Measurements from ENCODE around the gene COL25A1.
"Not testable (repeated sequence)": the region's sequence is repeated elsewhere in the genome, so short reads cannot be mapped to it uniquely, and the experiment has no call there.

Gene COL25A1

DNA sequence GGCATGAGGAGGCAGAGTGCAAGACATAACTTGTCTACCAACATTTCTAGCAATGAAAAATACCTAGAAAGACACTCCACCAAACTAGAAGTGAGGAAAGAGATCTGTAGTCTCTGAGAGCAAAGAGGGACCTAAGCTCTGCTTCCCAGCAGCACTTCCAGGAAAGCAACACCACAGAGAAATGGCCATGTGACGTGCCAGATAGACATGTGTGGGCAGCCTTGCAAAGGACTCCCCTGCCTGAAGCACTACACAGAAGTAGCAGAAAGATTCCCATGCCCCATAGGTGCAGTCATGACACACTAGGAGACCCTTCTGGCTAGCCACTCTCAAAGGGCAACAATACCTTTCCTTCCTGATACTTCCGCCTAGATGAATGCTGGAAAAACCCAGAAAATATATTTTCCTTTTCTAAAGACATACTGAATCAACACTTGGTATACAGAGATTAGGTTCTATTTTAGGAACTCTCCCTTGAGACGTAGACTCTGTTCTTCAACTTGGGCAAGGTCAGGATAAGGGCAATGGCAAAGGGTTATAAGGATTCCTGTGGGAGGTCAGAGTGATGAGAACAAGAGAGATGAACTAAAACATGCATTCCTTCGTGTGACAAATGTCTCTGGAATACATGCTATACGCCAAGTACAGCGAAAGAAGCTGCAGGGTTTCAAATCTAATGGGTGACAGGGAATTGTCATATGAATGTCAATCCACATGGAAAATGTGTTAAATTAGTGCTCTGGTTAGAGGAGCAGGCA is 352.1 kb downstream of the COL25A1 start:
- no peak for DNase-seq (ENCODE audit: low spot score)

- DNase-seq (ENCODE audit: low spot score) = peak; percentile 4
Observed at GRCh38 chr4:108947526-108947925, 354.9 kb downstream of the COL25A1 start.

- DNase-seq (ENCODE audit: low spot score) = no peak
Observed at GRCh38 chr4:108946237-108946636, 356.2 kb downstream of the COL25A1 start.

- no peak for DNase-seq (ENCODE audit: low spot score)
Observed at GRCh38 chr4:108943976-108944591, 358.4 kb downstream of the COL25A1 start.

GRCh38 chr4:108943371-108943770 is 359.1 kb downstream of the COL25A1 start:
- no peak for DNase-seq (ENCODE audit: low spot score)

DNA sequence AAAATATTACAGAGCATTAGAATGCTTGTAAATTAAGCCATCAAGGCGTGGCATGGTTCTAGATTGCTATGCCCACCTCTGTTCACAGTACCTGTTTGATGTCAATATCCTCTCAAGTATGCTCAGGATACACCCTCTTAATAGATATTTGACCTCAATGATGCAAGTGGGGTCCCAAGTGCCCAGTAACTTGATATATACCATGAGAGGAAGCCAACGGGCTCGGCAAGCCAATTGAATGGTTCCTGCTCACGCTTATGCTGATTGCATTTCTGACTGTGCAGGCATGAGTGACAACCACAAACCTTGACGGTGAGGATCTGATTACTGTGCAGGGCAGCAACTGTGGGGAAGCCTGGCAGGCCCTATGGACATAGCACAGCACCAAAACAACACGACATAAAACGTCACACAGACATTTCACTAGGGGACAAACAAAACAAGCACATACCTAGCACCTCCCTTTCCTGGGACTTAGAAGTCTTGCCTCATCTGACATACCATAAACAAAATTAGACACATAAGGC is 360.5 kb downstream of the COL25A1 start:
- DNase-seq (ENCODE audit: low spot score) = no peak

DNA sequence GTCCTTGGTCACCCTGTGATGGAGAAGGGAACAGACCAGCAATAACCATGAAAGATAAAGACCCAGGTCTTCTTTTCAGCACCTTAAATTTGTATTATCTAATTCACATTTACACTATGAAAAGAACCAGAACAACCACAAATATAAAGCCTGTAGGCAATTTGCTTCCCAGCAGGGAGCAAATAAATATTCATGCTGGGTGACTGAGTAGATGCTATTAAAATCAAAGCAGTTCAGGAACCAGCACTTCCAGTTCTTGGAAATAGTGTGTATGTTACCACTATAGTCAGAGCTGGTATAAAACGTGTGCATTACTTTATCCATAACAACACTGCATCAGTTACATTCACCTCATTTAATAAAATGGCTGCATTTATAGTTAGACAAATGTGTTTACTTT is 361.8 kb downstream of the COL25A1 start:
- no peak for DNase-seq (ENCODE audit: low spot score)

DNA sequence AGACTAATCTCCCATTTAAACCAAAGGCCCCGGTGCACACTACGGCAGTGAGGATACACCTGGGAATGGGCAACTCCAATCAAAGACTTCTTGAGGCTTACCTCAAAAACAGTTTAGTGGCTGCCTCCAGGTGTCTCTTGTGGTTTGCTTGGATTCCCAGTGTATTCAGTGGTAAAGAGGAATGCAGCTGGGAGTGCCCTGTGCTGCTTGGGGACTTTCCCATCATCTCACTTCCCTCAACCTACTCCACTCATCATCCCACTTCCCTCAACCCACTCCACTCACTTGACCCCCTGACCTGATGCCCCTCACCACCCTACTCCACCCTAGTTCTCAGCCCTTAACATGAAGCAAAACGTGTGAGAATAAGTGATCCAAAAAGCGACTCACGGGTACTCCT is 362.3 kb downstream of the COL25A1 start:
- DNase-seq (ENCODE audit: low spot score) = no peak

GRCh38 chr4:108937066-108937465 is 365.4 kb downstream of the COL25A1 start:
- no peak for DNase-seq (ENCODE audit: low spot score)

GRCh38 chr4:108933925-108934324 is 368.5 kb downstream of the COL25A1 start:
- DNase-seq (ENCODE audit: low spot score) = not testable (repeated sequence)

DNA sequence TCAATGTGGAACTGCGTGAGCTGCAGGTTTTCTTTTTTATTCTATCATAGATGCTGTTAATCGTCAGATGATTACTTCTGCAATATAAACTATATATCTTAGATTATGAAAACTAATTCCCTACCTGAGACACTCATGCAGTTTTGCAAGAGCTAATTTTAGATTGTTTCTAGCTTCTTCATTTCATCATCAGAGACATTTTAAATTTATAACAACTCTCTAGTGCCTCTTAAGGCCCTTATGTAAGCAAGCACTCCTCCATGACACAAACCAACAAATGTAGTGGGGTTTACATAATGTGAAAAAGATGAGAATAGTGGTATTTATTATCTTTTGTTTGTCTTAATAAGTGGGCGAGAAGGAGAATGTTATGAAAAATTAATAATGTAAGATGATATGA is 369.4 kb downstream of the COL25A1 start:
- DNase-seq (ENCODE audit: low spot score) = no peak

DNA sequence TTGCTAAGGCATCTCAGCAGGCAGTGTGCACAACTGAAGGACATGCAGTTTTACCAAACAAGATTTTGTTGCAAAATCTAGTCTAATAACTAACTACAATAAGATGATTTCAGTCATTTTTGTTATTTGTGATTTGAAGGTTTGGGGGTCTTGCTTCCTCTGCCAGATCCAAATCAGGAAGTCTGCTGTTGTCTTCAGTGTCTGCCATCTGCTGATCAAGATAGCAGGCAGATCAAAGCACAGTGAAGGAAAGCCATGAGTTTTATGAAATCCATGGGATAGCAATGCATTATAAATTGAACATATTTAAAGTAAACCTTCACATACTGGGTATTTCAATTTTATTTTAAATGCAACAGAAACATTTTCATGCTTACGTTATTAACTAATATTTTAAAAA is 370.5 kb downstream of the COL25A1 start:
- DNase-seq (ENCODE audit: low spot score) = no peak

GRCh38 chr4:108930186-108930585 is 372.3 kb downstream of the COL25A1 start:
- DNase-seq (ENCODE audit: low spot score) = no peak

- no peak for DNase-seq (ENCODE audit: low spot score)
Observed at GRCh38 chr4:108926781-108927180, 375.7 kb downstream of the COL25A1 start.

GRCh38 chr4:108926061-108926460 is 376.4 kb downstream of the COL25A1 start:
- no peak for DNase-seq (ENCODE audit: low spot score)

GRCh38 chr4:108922191-108922590 is 380.3 kb downstream of the COL25A1 start:
- no peak for DNase-seq (ENCODE audit: low spot score)

DNA sequence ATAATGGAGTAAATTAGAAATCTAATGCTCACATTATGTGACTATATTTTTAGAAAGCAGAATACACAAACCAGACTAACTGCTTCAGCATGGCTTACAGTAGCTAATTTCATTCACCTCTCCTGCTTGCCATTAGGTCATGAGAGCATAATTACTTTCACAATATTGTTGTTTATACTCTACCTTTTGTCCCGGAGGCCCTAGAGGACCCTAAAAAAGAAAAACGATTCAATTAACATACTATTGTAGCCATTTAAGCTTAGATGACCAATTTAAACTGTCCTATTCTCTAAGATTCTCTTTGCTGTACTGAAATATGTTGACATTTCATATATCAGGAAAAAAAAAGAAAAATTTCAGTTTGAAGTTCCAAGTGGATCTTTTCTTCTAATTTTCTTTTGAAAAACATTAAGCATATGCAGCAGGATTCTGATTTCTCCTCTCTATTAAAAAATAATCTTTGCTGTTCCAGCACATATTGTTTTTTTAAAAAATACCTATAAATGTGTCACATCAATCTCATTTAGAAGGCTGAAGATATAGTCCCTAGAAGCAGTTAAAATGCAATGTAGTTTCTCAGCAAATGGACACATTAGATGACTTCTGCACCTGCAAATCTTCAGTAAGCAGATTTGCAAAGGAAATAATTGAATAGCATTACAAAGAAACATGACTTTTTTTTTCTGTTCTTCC is 381.9 kb downstream of the COL25A1 start:
- DNase-seq (ENCODE audit: low spot score) = no peak

DNA sequence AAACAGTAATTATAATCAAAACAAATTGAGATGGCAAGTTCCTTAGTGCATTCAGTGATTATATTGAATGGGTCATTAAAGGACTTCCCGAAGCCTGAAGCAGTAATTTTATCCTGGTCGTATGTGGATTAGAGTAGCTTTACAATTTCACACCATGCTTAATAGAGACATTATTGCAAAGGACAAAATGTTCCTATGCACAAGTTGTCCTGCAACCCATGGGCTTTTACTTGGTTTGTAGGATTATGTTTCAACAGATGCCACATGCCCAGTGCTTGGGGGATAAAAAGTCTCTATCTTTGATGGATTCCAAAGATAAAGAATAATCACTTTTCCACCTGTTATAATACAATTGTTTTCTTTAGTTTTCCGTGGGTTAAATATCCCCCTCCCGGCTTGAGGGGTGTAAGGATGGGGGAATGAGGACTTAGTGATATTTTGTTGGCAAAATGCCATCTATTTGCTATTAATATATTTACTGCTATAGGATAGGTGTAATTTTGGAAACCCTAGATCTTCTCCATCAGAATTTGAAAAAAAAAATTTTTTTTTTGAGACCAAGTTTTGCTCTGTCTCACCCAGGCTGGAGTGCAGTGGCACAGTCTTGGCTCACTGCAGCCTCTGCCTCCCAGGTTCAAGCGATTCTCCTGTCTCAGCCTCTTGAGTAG is 383.1 kb downstream of the COL25A1 start:
- DNase-seq (ENCODE audit: low spot score) = no peak

DNA sequence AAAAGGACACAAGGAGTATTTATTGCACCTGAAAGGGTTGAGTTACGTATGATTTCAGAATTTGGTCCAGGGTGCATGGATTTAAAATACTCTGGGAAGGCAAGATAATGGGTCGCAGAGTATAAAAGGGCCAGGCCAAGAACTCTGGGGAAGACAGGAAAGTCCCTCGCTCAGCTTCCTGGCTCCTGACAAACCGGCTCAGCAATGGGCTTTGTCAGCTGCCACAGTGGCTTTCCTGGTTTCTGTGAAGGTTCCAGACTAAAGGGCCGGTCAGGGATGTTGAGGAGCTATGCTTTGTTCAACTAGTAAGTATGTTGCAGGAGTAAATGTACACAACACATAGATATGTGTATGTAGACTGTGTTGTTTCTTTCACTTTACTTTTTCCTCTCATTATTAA is 385.2 kb downstream of the COL25A1 start:
- DNase-seq (ENCODE audit: low spot score) = no peak

DNA sequence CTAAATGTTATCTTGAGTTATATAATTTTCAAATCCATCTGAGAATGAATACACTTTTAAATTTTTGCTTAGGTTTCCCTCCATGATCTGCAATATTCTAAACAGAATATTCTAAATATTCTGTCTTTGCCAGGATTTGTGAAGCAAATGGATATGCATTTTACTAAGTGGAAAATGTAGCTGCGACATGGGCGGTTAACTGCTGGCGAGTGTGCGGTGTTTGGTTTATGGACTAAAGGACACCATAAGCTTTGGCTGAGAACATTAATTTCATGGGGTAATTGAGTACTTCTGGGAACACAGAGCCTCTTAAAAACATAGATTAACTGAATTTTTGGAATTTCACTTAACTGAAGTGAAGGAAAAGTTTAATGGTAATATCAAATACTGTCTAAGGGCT is 385.8 kb downstream of the COL25A1 start:
- DNase-seq (ENCODE audit: low spot score) = no peak

DNA sequence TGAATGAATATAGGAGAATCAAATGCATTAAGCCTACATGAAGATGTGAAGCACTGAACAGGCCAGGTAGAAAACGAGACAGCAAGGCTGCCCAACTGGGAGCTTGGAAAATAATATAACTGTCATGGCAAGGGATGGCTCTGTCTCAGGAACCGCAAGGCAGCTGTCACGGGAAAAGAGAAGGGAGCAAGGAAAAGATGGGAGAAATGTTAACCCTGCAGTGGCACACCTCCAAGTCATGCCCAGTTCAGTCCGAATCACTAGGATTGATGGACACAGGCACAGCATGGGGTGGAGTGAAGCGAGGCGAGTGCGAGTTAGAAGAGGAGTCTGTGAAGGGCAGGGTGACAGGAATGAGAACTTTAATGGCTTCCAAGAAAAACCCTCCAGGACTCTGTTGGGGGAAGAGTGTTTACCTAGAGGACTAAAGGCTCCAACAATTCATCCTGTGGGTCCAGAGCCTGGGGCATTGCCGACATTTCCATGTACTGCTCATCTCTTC is 395.5 kb downstream of the COL25A1 start:
- no peak for DNase-seq (ENCODE audit: low spot score)

DNA sequence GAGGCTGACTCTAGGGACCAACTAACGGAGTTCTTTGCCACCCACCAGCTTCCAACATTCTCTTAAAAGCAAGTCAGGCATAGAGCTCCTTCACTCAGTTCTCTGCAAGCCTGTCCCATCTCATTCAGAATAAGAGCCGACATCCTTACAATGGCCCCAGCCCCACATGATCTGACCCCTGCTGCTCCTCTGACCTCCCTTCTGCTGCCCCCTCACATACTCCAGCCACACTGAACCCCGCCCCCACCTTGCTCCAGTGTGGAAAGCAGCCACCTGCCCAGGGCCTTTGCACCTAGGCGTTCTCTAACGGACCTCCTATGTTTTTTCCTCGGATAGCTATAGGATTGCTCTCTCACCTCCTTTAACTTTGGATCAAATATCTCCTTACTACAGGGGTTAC is 396.5 kb downstream of the COL25A1 start:
- no peak for DNase-seq (ENCODE audit: low spot score)
